KG1 (cell line): ENCODE results near the gene PLXNA4.
A peak's percentile ranks its signal among the peaks of the same experiment; 100 is the strongest.

Experiments used
- DNase-seq: peaks from one replicate; lab custom pipeline; 2025; lab: John Stamatoyannopoulos, UW

The PLXNA4 gene

GRCh38 chr7:132438926-132439325 lies 137.3 kb downstream of the PLXNA4 start:
- no peak for DNase-seq

- peak; percentile 7 for DNase-seq
These were observed 138.5 kb downstream of the PLXNA4 start for GRCh38 chr7:132437730-132438129.

- no peak for DNase-seq
These were observed 140.1 kb downstream of the PLXNA4 start for GRCh38 chr7:132436121-132436520.

- DNase-seq: no peak
These were observed 141.0 kb downstream of the PLXNA4 start for GRCh38 chr7:132435016-132435990.

GRCh38 chr7:132434041-132434440 lies 142.2 kb downstream of the PLXNA4 start:
- no peak for DNase-seq

- DNase-seq: peak; percentile 26
These were observed 143.0 kb downstream of the PLXNA4 start for GRCh38 chr7:132433301-132433700.

GRCh38 chr7:132430861-132431822 lies 145.1 kb downstream of the PLXNA4 start:
- DNase-seq: peak; percentile 19

GRCh38 chr7:132430041-132430855 lies 146.0 kb downstream of the PLXNA4 start:
- DNase-seq: no peak

GRCh38 chr7:132429181-132429580 lies 147.1 kb downstream of the PLXNA4 start:
- DNase-seq: no peak

- DNase-seq: no peak
These were observed 147.9 kb downstream of the PLXNA4 start for GRCh38 chr7:132428247-132428919.

GRCh38 chr7:132425942-132426341 lies 150.3 kb downstream of the PLXNA4 start:
- DNase-seq: no peak

- no peak for DNase-seq
These were observed 151.2 kb downstream of the PLXNA4 start for GRCh38 chr7:132424821-132425724.

- no peak for DNase-seq
These were observed 152.0 kb downstream of the PLXNA4 start for GRCh38 chr7:132424277-132424676.

GRCh38 chr7:132423594-132424200 lies 152.6 kb downstream of the PLXNA4 start:
- DNase-seq: no peak

- DNase-seq: no peak
These were observed 153.7 kb downstream of the PLXNA4 start for GRCh38 chr7:132422502-132423111.

GRCh38 chr7:132420527-132420926 lies 155.7 kb downstream of the PLXNA4 start:
- no peak for DNase-seq

GRCh38 chr7:132419542-132419941 lies 156.7 kb downstream of the PLXNA4 start:
- no peak for DNase-seq

- no peak for DNase-seq
These were observed 157.4 kb downstream of the PLXNA4 start for GRCh38 chr7:132418840-132419239.
